Measurements from ENCODE around the gene S100A6. TPM values are rescaled to one million over a fixed set of nuclear protein-coding genes. Genes with fewer than 3 reads are reported as not detected.

S100A6 gene
- total RNA-seq, 6 experiments from 2014 or later: 6.6 to 24.0 (median 12.0) TPM

- WGBS (ENCODE audit: insufficient coverage, low coverage, low lambda C conversion rate, missing lambda C conversion rate): 77% methylated on average over 10 of the region's 10 CpGs
Measured at GRCh38 chr1:153560771-153561465, 25.1 kb upstream of the S100A6 start.

DNA sequence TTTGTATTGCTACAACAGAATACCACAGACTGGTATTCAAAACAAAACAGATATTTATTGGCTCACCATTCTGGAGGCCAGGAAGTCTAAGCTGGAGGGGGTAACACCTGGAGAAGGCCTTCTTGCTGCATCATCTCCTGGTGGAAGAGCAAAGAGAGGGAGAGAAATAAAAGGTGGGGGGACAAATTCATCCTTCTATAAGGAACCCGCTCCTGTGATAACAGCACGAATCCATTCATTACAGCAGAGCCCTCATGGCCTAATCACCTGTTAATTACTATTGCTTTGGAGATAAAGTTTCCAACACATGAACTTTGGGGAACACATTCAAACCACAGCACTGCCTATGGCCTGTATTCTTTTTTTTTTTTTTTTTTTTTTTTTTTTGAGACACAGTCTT lies 24.4 kb upstream of the S100A6 start:
- no peaks in the 10 kb centered on the region for H3K36me3 ChIP-seq
- TF ChIP-seq, protein P1, sequence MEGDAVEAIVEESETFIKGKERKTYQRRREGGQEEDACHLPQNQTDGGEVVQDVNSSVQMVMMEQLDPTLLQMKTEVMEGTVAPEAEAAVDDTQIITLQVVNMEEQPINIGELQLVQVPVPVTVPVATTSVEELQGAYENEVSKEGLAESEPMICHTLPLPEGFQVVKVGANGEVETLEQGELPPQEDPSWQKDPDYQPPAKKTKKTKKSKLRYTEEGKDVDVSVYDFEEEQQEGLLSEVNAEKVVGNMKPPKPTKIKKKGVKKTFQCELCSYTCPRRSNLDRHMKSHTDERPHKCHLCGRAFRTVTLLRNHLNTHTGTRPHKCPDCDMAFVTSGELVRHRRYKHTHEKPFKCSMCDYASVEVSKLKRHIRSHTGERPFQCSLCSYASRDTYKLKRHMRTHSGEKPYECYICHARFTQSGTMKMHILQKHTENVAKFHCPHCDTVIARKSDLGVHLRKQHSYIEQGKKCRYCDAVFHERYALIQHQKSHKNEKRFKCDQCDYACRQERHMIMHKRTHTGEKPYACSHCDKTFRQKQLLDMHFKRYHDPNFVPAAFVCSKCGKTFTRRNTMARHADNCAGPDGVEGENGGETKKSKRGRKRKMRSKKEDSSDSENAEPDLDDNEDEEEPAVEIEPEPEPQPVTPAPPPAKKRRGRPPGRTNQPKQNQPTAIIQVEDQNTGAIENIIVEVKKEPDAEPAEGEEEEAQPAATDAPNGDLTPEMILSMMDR (IDR thresholded peaks at IDR 0.05): no peak
- TF ChIP-seq POLR2A (IDR thresholded peaks at IDR 0.05): no peak
- whole genome bisulfite sequencing (ENCODE audit: insufficient coverage, low coverage, low lambda C conversion rate, missing lambda C conversion rate): no CpG with 5 or more reads among the region's 2 CpGs
- H3K9me3 ChIP-seq: no peaks in the 10 kb centered on the region
- H3K27ac ChIP-seq: no peak overlapping the region
- H3K27me3 ChIP-seq: no peaks in the 10 kb centered on the region
- ATAC-seq (no peak), DNase-seq (no peak)
- H3K4me1 ChIP-seq: no peaks in the 10 kb centered on the region
- H3K4me3 ChIP-seq: no peak overlapping the region
- intact Hi-C loops (cut with DNase I): loop anchor here in 1 of 2 donors (10.0 kb wide), 1 partner anchor 45 kb away; no protein-coding TSS in a partner anchor

More at GRCh38 chr1:153560771-153561465, 25.1 kb upstream of the S100A6 start:
- Histone ChIP-seq H3K36me3 (no peaks in the 10 kb centered on the region), H3K9me3 (no peaks in the 10 kb centered on the region), H3K4me1 (no peaks in the 10 kb centered on the region), H3K27ac (no peak overlapping the region), H3K4me3 (no peak overlapping the region), H3K27me3 (no peaks in the 10 kb centered on the region)
- no peak for ATAC-seq
- no peak for DNase-seq
- intact Hi-C loops (cut with DNase I): loop anchor here in 1 of 2 donors (10.0 kb wide), 1 partner anchor 46 kb away; no protein-coding TSS in a partner anchor
- no peak for TF ChIP-seq POLR2A (IDR thresholded peaks at IDR 0.05)
- TF ChIP-seq, protein P1 (IDR thresholded peaks at IDR 0.05): no peak

DNA sequence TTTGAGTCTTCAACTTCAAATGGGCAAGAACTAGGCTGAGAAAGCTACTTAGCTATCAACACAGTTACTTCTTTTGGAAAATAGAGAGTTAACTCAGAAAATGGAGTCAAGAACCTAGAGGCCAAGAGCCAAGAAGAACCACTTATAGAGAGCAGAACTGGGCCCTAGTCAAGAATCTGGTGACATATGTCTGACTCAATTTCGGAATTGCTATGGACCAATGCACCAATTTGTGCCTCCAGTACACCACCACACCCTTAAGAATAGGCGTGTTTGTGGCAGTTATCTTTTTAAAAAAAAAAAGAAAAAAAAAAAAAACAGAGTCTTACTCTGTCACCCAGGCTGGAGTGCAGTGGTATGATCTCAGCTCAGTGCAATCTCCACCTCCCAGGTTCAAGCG lies 22.1 kb upstream of the S100A6 start:
- TF ChIP-seq, protein P1 (IDR thresholded peaks at IDR 0.05): no peak
- no peak for TF ChIP-seq POLR2A (IDR thresholded peaks at IDR 0.05)
- ATAC-seq (no peak), DNase-seq (no peak)
- 100% methylated on average over 2 of the region's 3 CpGs for WGBS (ENCODE audit: insufficient coverage, low coverage, low lambda C conversion rate, missing lambda C conversion rate)
- H3K4me3 ChIP-seq: no peak overlapping the region
- intact Hi-C loops (cut with DNase I): no loop called here
- no peaks in the 10 kb centered on the region for H3K9me3 ChIP-seq
- no peaks in the 10 kb centered on the region for H3K4me1 ChIP-seq
- no peaks in the 10 kb centered on the region for H3K27me3 ChIP-seq
- no peaks in the 10 kb centered on the region for H3K36me3 ChIP-seq
- H3K27ac ChIP-seq: no peak overlapping the region

DNA sequence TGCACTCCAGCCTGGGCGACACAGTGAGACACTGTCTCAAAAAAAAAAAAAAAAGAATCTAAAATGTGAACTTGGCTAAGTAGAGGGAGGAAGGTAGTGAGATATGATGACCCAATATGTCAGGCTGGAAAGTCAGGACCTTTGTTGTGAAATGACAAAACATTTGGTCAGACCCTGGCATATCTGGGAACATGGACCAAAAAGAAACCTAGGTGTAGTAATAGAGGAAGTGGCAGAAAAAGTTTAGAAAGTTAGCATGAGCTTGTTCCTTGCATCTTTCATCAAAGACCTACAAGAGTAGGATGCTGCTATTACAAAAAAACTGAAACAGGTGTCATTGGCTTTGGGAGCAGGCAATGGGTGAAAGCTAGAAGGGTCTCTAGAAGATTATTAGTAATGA lies 20.6 kb upstream of the S100A6 start:
- H3K27ac ChIP-seq: no peak overlapping the region
- H3K36me3 ChIP-seq: no peaks in the 10 kb centered on the region
- H3K4me1 ChIP-seq: no peaks in the 10 kb centered on the region
- no peaks in the 10 kb centered on the region for H3K9me3 ChIP-seq
- intact Hi-C loops (cut with DNase I): no loop called here
- no peak for TF ChIP-seq POLR2A (IDR thresholded peaks at IDR 0.05)
- TF ChIP-seq, protein P1 (IDR thresholded peaks at IDR 0.05): no peak
- no peak overlapping the region for H3K4me3 ChIP-seq
- ATAC-seq (no peak), DNase-seq (no peak)
- WGBS (ENCODE audit: insufficient coverage, low coverage, low lambda C conversion rate, missing lambda C conversion rate): 83% methylated on average over 1 of the region's 1 CpG
- no peaks in the 10 kb centered on the region for H3K27me3 ChIP-seq

All from right lobe of liver (tissue), 6 donors.